Endothelial cell of umbilical vein (primary cell): ENCODE results near the gene ERVW-1.

ENCODE experiments used
- EZH2 ChIP-seq: IDR thresholded peaks from 2 replicates; pipeline ENCODE4 v1.6.1; 2012; ENCODE audit warnings: borderline replicate concordance, low read depth, mild to moderate bottlenecking, moderate library complexity, low read length, inconsistent platforms; ENCODE audit not compliant: severe bottlenecking
- FOS ChIP-seq: IDR thresholded peaks from 2 replicates; pipeline ENCODE4 v1.6.1; 2011; ENCODE audit warnings: mild to moderate bottlenecking, low read length, moderate library complexity, borderline replicate concordance; ENCODE audit not compliant: insufficient read depth
- JUN ChIP-seq: IDR thresholded peaks from 2 replicates; pipeline ENCODE4 v1.6.1; 2011; ENCODE audit warnings: borderline replicate concordance, low read depth; ENCODE audit not compliant: insufficient read length, insufficient read depth
- MYC ChIP-seq: IDR thresholded peaks from one replicate; pipeline ENCODE4 v1.6.1; 2011; ENCODE audit warnings: mild to moderate bottlenecking, low read depth, low read length
- POLR2A ChIP-seq: IDR thresholded peaks from 2 replicates; pipeline ENCODE4 v1.6.1; 2012; ENCODE audit warnings: low read depth, mild to moderate bottlenecking, control low read depth, low read length
- POLR2AphosphoS5 ChIP-seq: IDR thresholded peaks from 2 replicates; pipeline ENCODE4 v1.6.1; 2012; ENCODE audit warnings: low read depth, mild to moderate bottlenecking, control low read depth, low read length, moderate library complexity; ENCODE audit not compliant: insufficient read depth
- TF ChIP-seq, protein P1 (sequence below), 2 donors: IDR thresholded peaks; 1 replicate in 1 of 2; 2 replicates in 1 of 2; pipeline ENCODE4 v1.5.1; 2011; ENCODE audit warnings: low read length in 2 of 2, mild to moderate bottlenecking in 2 of 2, moderate library complexity in 2 of 2, control low read depth in 1 of 2, inconsistent platforms in 1 of 2, low read depth in 1 of 2; ENCODE audit not compliant: insufficient read depth in 1 of 2; ENCODE audit errors: extremely low read depth in 1 of 2
- TF ChIP-seq, protein P2 (sequence below): IDR thresholded peaks from 2 replicates; pipeline ENCODE4 v1.6.1; 2011; ENCODE audit not compliant: insufficient read depth, insufficient read length

DNA sequence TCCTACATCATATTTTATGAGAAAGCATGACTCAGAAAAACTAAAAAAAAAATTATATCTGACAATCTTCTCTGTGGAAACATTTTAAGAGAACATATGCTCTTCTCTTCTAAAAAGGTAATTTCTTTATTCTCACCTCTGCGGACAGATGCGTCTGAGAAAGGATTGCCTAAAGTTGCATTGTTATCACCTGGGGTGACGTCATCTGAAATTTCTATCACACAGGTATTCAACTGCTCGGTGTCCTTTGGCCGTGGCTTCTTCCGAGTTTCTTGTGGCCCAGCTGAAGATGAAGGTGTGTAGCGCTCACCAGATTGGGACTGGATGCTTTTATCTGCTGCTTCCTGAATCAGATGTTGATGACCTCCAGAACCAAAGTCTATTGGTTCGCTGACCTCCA is 44.7 kb downstream of the ERVW-1 start:
- TF ChIP-seq, protein P1, sequence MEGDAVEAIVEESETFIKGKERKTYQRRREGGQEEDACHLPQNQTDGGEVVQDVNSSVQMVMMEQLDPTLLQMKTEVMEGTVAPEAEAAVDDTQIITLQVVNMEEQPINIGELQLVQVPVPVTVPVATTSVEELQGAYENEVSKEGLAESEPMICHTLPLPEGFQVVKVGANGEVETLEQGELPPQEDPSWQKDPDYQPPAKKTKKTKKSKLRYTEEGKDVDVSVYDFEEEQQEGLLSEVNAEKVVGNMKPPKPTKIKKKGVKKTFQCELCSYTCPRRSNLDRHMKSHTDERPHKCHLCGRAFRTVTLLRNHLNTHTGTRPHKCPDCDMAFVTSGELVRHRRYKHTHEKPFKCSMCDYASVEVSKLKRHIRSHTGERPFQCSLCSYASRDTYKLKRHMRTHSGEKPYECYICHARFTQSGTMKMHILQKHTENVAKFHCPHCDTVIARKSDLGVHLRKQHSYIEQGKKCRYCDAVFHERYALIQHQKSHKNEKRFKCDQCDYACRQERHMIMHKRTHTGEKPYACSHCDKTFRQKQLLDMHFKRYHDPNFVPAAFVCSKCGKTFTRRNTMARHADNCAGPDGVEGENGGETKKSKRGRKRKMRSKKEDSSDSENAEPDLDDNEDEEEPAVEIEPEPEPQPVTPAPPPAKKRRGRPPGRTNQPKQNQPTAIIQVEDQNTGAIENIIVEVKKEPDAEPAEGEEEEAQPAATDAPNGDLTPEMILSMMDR (IDR thresholded peaks at IDR 0.05; ENCODE audit: extremely low read depth in 1 of 2, insufficient read depth in 1 of 2, low read depth in 1 of 2, low read length in 2 of 2) = no peak
- TF ChIP-seq EZH2 = no peak
- no peak for TF ChIP-seq POLR2A
- TF ChIP-seq POLR2AphosphoS5 = no peak
- no peak for TF ChIP-seq JUN
- TF ChIP-seq MYC = no peak
- TF ChIP-seq, protein P2, sequence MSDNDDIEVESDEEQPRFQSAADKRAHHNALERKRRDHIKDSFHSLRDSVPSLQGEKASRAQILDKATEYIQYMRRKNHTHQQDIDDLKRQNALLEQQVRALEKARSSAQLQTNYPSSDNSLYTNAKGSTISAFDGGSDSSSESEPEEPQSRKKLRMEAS = no peak
- no peak for TF ChIP-seq FOS
